GM18909 (cell line): ENCODE data around the gene CDC42BPB.
"Not testable (repeated sequence)": the region's sequence is repeated elsewhere in the genome, so short reads cannot be mapped to it uniquely, and the experiment has no call there.

ENCODE experiments used
- ATAC-seq: cut with Tn5 transposase; IDR thresholded peaks from one replicate; pipeline ENCODE4 v1.9.1; 2021; ENCODE audit warnings: mild to moderate bottlenecking; ENCODE audit not compliant: unreplicated experiment, poor library complexity

The CDC42BPB gene

GRCh38 chr14:102932484-102933248 is 124.7 kb downstream of the CDC42BPB start:
- no peak for ATAC-seq

- ATAC-seq: no peak
Observed at GRCh38 chr14:102931580-102932285, 125.6 kb downstream of the CDC42BPB start.

- no peak for ATAC-seq
Observed at GRCh38 chr14:102930753-102931579, 126.4 kb downstream of the CDC42BPB start.

- ATAC-seq: no peak
Observed at GRCh38 chr14:102930138-102930752, 127.1 kb downstream of the CDC42BPB start.

- no peak for ATAC-seq
Observed at GRCh38 chr14:102929241-102930137, 127.9 kb downstream of the CDC42BPB start.

- ATAC-seq: peak; percentile 70
Observed at GRCh38 chr14:102928412-102929240, 128.7 kb downstream of the CDC42BPB start.

- peak; percentile 16 for ATAC-seq
Observed at GRCh38 chr14:102927878-102928411, 129.4 kb downstream of the CDC42BPB start.

GRCh38 chr14:102927346-102927877 is 129.9 kb downstream of the CDC42BPB start:
- no peak for ATAC-seq

- not testable (repeated sequence) for ATAC-seq
Observed at GRCh38 chr14:102926840-102927239, 130.5 kb downstream of the CDC42BPB start.

GRCh38 chr14:102926104-102926503 is 131.2 kb downstream of the CDC42BPB start:
- no peak for ATAC-seq

GRCh38 chr14:102925646-102926045 is 131.7 kb downstream of the CDC42BPB start:
- ATAC-seq: no peak

GRCh38 chr14:102924632-102925588 is 132.4 kb downstream of the CDC42BPB start:
- ATAC-seq: no peak

GRCh38 chr14:102923925-102924486 is 133.3 kb downstream of the CDC42BPB start:
- ATAC-seq: no peak

GRCh38 chr14:102923201-102923924 is 134.0 kb downstream of the CDC42BPB start:
- no peak for ATAC-seq

- no peak for ATAC-seq
Observed at GRCh38 chr14:102922490-102923200, 134.7 kb downstream of the CDC42BPB start, which contains the start of gene AMN. Gene AMN (plus strand): TSS chr14:102922663. CDS start chr14:102922689, 26 bp downstream.
